HCT116 (cell line): Measurements from ENCODE around the gene HOXC4. TPM values are rescaled to one million over a fixed set of nuclear protein-coding genes. Genes with fewer than 3 reads are reported as not detected.

Experiments
- ATAC-seq: fragments of 200-7000 bp; cut with Tn5 transposase; 2 replicates; pipeline ENCODE4 v1.9.1; 2020; ENCODE audit warnings: mild to moderate bottlenecking, moderate library complexity
- BruUV-seq: library from RNA; stranded (reverse); fragments of 400-500 nt; replicated peaks from 2 replicates; lab custom pipeline; 2021; lab: Mats Ljungman, UMichigan
- CTCF ChIA-PET: fragments of 300-600 bp; sonication (Branson Sonifier 250); formaldehyde crosslinking; loops from one replicate; lab custom pipeline; 2021; ENCODE audit warnings: antibody characterized with exemption; lab: Charles Lee
- POLR2A ChIA-PET: fragments of 300-600, 350-600 bp; sonication (Branson Sonifier 250); formaldehyde crosslinking; loops from one replicate; lab custom pipeline; 2021; ENCODE audit warnings: antibody characterized with exemption; lab: Charles Lee
- RAD21 ChIA-PET, 2 experiments: fragments of 300-600 bp; sonication (Branson Sonifier 250); formaldehyde crosslinking; loops; one replicate each; lab custom pipeline; 2023; ENCODE audit warnings: low total read pairs in 2 of 2; ENCODE audit not compliant: uncharacterized antibody in 2 of 2, unreplicated experiment in 2 of 2, low non-redundant PET in 1 of 2; lab: Charles Lee
- DNase-seq: peaks from one replicate; pipeline ENCODE4 v3.0.0-alpha.2; 2010; ENCODE audit warnings: low read depth, low spot score
- H2AFZ ChIP-seq: fragments of 200-600 bp; shearing (Covaris generic), sonication (generic); 2 replicates; pipeline ENCODE4 v1.6.1; 2017; ENCODE audit warnings: low read depth, mixed run types, mixed read lengths, antibody characterized with exemption, low read length; ENCODE audit not compliant: poor library complexity, severe bottlenecking
- H3K27ac ChIP-seq: 2 replicates; pipeline ENCODE4 v1.5.1; 2012; ENCODE audit warnings: low read depth, low read length
- H3K27me3 ChIP-seq: fragments of 200-600 bp; sonication (generic); 2 replicates; pipeline ENCODE4 v1.6.1; 2016; ENCODE audit warnings: mixed run types, low read length, mixed read lengths; ENCODE audit not compliant: insufficient read depth
- H3K36me3 ChIP-seq, 2 experiments: fragments of 200-500 bp in 1 of 2; fragments of 200-600 bp in 1 of 2; sonication (Bioruptor generic) in 1 of 2; sonication (generic) in 1 of 2; 2 replicates each; pipeline versions ENCODE4 v1.5.1 to v1.6.1; 2014 to 2016; ENCODE audit warnings: low read length in 2 of 2, inconsistent platforms in 1 of 2, mixed read lengths in 1 of 2, mixed run types in 1 of 2; ENCODE audit not compliant: insufficient read depth in 2 of 2, control insufficient read depth in 1 of 2
- H3K4me1 ChIP-seq, 2 experiments: fragments of 200-600 bp in 1 of 2; sonication (generic) in 1 of 2; 2 replicates each; pipeline versions ENCODE4 v1.5.1 to v1.6.1; 2012 to 2017; ENCODE audit warnings: low read length in 2 of 2, inconsistent platforms in 1 of 2, mild to moderate bottlenecking in 1 of 2, mixed read lengths in 1 of 2, mixed run types in 1 of 2, moderate library complexity in 1 of 2; ENCODE audit not compliant: insufficient read depth in 2 of 2, control insufficient read depth in 1 of 2
- H3K4me2 ChIP-seq: fragments of 200-600 bp; sonication (generic); 2 replicates; pipeline ENCODE4 v1.6.1; 2017; ENCODE audit warnings: mixed run types, low read length, mixed read lengths
- H3K4me3 ChIP-seq, 2 experiments: fragments of 200-600 bp in 1 of 2; sonication (generic) in 1 of 2; replicated peaks in 1 of 2; 2 replicates each; pipeline ENCODE4 v1.5.1; 2011 to 2016; ENCODE audit warnings: low read length in 2 of 2, control low read depth in 1 of 2, low read depth in 1 of 2, mild to moderate bottlenecking in 1 of 2, mixed read lengths in 1 of 2, mixed run types in 1 of 2
- H3K79me2 ChIP-seq: fragments of 200-600 bp; sonication (generic); 2 replicates; pipeline ENCODE4 v1.6.1; 2017; ENCODE audit warnings: mild to moderate bottlenecking, mixed run types, low read length, moderate library complexity, mixed read lengths; ENCODE audit not compliant: insufficient read depth
- H3K9ac ChIP-seq: fragments of 200-600 bp; sonication (generic); 2 replicates; pipeline ENCODE4 v1.6.1; 2016; ENCODE audit warnings: low read length, mixed read lengths
- H3K9me2 ChIP-seq: fragments of 200-600 bp; sonication (generic), shearing (Covaris generic); 2 replicates; pipeline ENCODE4 v1.6.1; 2017; ENCODE audit warnings: mixed run types, mild to moderate bottlenecking, moderate library complexity; ENCODE audit not compliant: insufficient read depth
- H3K9me3 ChIP-seq, 2 experiments: fragments of 200-500 bp in 1 of 2; fragments of 200-600 bp in 1 of 2; sonication (Bioruptor generic) in 1 of 2; sonication (generic) in 1 of 2; 2 replicates each; pipeline ENCODE4 v1.6.1; 2014 to 2017; ENCODE audit warnings: low read length in 2 of 2, mixed read lengths in 2 of 2, inconsistent platforms in 1 of 2, low read depth in 1 of 2, mild to moderate bottlenecking in 1 of 2, mixed run types in 1 of 2, moderate library complexity in 1 of 2; ENCODE audit not compliant: control insufficient read depth in 1 of 2, insufficient read depth in 1 of 2
- H4K20me1 ChIP-seq: fragments of 200-600 bp; sonication (generic), shearing (Covaris generic); 2 replicates; pipeline ENCODE4 v1.6.1; 2017; ENCODE audit warnings: mixed run types, mild to moderate bottlenecking, moderate library complexity; ENCODE audit not compliant: insufficient read depth
- ELF1 ChIP-seq: IDR thresholded peaks from 2 replicates; pipeline ENCODE4 v1.6.1; 2012; ENCODE audit warnings: low read depth, borderline replicate concordance
- EZH2 ChIP-seq: fragments of 200-600 bp; sonication (generic); IDR thresholded peaks from 2 replicates; pipeline ENCODE4 v1.6.1; 2017; ENCODE audit warnings: antibody characterized with exemption, mixed run types
- EZH2phosphoT487 ChIP-seq: fragments of 200-600 bp; IDR thresholded peaks from 2 replicates; pipeline ENCODE4 v1.6.1; 2018; ENCODE audit warnings: antibody characterized with exemption, borderline replicate concordance
- FOSL1 ChIP-seq: IDR thresholded peaks from 2 replicates; pipeline ENCODE4 v1.6.1; 2012; ENCODE audit warnings: low read depth
- POLR2A ChIP-seq: IDR thresholded peaks from 2 replicates; pipeline ENCODE4 v1.7.0; 2011; ENCODE audit warnings: borderline replicate concordance; ENCODE audit not compliant: insufficient read depth, insufficient read length; ENCODE audit errors: extremely low read depth
- SIN3A ChIP-seq: IDR thresholded peaks from 2 replicates; pipeline ENCODE4 v1.6.1; 2012; ENCODE audit warnings: low read depth
- SP1 ChIP-seq: IDR thresholded peaks from 2 replicates; pipeline ENCODE4 v1.6.1; 2012; ENCODE audit warnings: low read depth
- TCF7L2 ChIP-seq: IDR thresholded peaks from 2 replicates; pipeline ENCODE4 v1.7.0; 2011; ENCODE audit warnings: borderline replicate concordance, inconsistent platforms; ENCODE audit not compliant: insufficient read depth, insufficient read length; ENCODE audit errors: extremely low read depth
- YY1 ChIP-seq: IDR thresholded peaks from 2 replicates; pipeline ENCODE4 v1.6.1; 2011; ENCODE audit warnings: low read length, low read depth, moderate library complexity, mild to moderate bottlenecking; ENCODE audit not compliant: insufficient replicate concordance; ENCODE audit errors: extremely low read depth
- ZNF274 ChIP-seq: fragments of 200-500 bp; sonication (Bioruptor generic); IDR thresholded peaks from 2 replicates; pipeline ENCODE4 v1.6.1; 2014; ENCODE audit warnings: mild to moderate bottlenecking, low read depth, low read length, inconsistent platforms
- intact Hi-C: fragments of 100-400 bp; cut with micrococcal nuclease; formaldehyde crosslinking; loops from 2 replicates; pipeline ENCODE4 v1.10.0; 2022
- total RNA-seq: library from RNA; stranded (reverse); gene quantifications from one replicate; pipeline ENCODE4 v1.2.1, GENCODE V29; 2021; ENCODE audit not compliant: unreplicated experiment
- TF ChIP-seq, protein P1 (sequence below): IDR thresholded peaks from 2 replicates; pipeline ENCODE4 v1.6.1; 2012
- TF ChIP-seq, protein P2 (sequence below): IDR thresholded peaks from 2 replicates; pipeline ENCODE4 v1.6.1; 2012; ENCODE audit warnings: low read depth
- TF ChIP-seq, protein P3 (sequence below): IDR thresholded peaks from 2 replicates; pipeline ENCODE4 v1.6.1; 2011; ENCODE audit warnings: mild to moderate bottlenecking, low read length, moderate library complexity; ENCODE audit not compliant: insufficient replicate concordance; ENCODE audit errors: extremely low read depth

Gene HOXC4
- total RNA-seq, 1 experiment from 2014 or later, result 1.5 TPM

DNA sequence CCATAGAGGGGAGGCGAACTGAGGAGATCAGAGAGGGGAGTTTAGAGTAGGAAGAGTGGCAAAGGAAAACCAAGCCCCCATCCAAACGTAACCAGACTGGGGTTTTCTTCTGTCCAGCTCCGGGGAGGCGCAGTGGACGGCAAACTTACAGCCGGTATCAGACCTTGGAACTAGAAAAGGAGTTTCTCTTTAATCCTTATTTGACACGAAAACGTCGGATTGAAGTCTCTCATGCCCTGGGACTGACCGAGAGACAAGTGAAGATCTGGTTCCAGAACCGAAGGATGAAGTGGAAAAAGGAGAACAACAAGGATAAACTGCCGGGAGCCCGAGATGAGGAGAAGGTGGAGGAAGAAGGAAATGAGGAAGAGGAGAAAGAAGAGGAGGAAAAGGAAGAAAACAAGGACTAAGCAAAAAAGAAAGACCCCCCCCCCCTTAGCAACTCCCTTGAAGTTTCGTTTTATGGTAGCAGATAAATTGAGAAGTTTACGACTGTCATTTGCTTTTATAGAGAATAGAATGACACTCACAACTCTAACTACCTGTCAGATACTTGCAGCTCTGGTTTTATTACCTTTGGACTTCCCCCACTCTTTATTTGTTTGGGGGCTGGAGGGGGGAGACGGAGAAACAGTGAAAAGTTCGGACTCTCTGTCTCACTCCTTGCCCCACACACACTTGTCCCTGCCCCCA is 42.5 kb upstream of the HOXC4 start:
- ChIA-PET RAD21 (no interaction called here), POLR2A (no interaction called here), CTCF (interaction anchor here (0.8 kb wide), 1 partner anchor 254 kb away, joined by 3 read pairs; no protein-coding TSS in a partner anchor)
- Histone ChIP-seq H3K4me3 (no peak overlapping the region), H3K9me3 (no peaks in the 10 kb centered on the region), H3K36me3 (no peaks in the 10 kb centered on the region), H3K4me1 (peaks cover 6 to 11% of the 10 kb centered on the region in 2 experiments), H2AFZ (no peak overlapping the region), H3K79me2 (0 out of 2 replicates have a peak, but pooled peaks cover 3% of the 10 kb centered on the region), H3K4me2 (no peak overlapping the region), H3K27ac (no peak overlapping the region), H4K20me1 (no peaks in the 10 kb centered on the region), H3K9me2 (no peaks in the 10 kb centered on the region), H3K27me3 (no peaks in the 10 kb centered on the region), H3K9ac (no peak overlapping the region)
- TF ChIP-seq SIN3A (no peak), FOSL1 (no peak), POLR2A (no peak), EZH2 (no peak), ZNF274 (no peak), TCF7L2 (no peak), EZH2phosphoT487 (no peak), SP1 (no peak), ELF1 (no peak), YY1 (no peak)
- TF ChIP-seq, protein P1, sequence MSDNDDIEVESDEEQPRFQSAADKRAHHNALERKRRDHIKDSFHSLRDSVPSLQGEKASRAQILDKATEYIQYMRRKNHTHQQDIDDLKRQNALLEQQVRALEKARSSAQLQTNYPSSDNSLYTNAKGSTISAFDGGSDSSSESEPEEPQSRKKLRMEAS, result no peak
- TF ChIP-seq, protein P2, sequence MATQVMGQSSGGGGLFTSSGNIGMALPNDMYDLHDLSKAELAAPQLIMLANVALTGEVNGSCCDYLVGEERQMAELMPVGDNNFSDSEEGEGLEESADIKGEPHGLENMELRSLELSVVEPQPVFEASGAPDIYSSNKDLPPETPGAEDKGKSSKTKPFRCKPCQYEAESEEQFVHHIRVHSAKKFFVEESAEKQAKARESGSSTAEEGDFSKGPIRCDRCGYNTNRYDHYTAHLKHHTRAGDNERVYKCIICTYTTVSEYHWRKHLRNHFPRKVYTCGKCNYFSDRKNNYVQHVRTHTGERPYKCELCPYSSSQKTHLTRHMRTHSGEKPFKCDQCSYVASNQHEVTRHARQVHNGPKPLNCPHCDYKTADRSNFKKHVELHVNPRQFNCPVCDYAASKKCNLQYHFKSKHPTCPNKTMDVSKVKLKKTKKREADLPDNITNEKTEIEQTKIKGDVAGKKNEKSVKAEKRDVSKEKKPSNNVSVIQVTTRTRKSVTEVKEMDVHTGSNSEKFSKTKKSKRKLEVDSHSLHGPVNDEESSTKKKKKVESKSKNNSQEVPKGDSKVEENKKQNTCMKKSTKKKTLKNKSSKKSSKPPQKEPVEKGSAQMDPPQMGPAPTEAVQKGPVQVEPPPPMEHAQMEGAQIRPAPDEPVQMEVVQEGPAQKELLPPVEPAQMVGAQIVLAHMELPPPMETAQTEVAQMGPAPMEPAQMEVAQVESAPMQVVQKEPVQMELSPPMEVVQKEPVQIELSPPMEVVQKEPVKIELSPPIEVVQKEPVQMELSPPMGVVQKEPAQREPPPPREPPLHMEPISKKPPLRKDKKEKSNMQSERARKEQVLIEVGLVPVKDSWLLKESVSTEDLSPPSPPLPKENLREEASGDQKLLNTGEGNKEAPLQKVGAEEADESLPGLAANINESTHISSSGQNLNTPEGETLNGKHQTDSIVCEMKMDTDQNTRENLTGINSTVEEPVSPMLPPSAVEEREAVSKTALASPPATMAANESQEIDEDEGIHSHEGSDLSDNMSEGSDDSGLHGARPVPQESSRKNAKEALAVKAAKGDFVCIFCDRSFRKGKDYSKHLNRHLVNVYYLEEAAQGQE, result no peak
- TF ChIP-seq, protein P3, sequence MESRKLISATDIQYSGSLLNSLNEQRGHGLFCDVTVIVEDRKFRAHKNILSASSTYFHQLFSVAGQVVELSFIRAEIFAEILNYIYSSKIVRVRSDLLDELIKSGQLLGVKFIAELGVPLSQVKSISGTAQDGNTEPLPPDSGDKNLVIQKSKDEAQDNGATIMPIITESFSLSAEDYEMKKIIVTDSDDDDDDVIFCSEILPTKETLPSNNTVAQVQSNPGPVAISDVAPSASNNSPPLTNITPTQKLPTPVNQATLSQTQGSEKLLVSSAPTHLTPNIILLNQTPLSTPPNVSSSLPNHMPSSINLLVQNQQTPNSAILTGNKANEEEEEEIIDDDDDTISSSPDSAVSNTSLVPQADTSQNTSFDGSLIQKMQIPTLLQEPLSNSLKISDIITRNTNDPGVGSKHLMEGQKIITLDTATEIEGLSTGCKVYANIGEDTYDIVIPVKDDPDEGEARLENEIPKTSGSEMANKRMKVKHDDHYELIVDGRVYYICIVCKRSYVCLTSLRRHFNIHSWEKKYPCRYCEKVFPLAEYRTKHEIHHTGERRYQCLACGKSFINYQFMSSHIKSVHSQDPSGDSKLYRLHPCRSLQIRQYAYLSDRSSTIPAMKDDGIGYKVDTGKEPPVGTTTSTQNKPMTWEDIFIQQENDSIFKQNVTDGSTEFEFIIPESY, result no peak
- DNase-seq (no peak), ATAC-seq (no peak)
- intact Hi-C loops, result no loop called here
- no TSS peak for BruUV-seq
